Karpas-422 (cell line): Measurements from ENCODE around the gene FHOD3. TPM values are rescaled to one million over a fixed set of nuclear protein-coding genes. Genes with fewer than 3 reads are reported as not detected.
"Not testable (repeated sequence)": the region's sequence is repeated elsewhere in the genome, so short reads cannot be mapped to it uniquely, and the experiment has no call there.

Experiments
- DNase-seq: peaks from one replicate; pipeline ENCODE4 v3.0.0-alpha.2; 2015
- H2AFZ ChIP-seq: fragments of 200-600 bp; sonication (generic); 2 replicates; pipeline ENCODE4 v1.6.1; 2014; ENCODE audit warnings: antibody characterized with exemption, low read length, mixed read lengths
- H3K27ac ChIP-seq: fragments of 200-600 bp; sonication (generic); 2 replicates; pipeline ENCODE4 v1.5.1; 2014; ENCODE audit warnings: mild to moderate bottlenecking, low read length, moderate library complexity
- H3K27me3 ChIP-seq: fragments of 200-600 bp; sonication (generic); 2 replicates; pipeline ENCODE4 v1.6.1; 2014; ENCODE audit warnings: low read length, mixed read lengths
- H3K36me3 ChIP-seq: fragments of 200-600 bp; sonication (generic); 2 replicates; pipeline ENCODE4 v1.6.1; 2014; ENCODE audit warnings: low read length, mixed read lengths; ENCODE audit not compliant: insufficient read depth
- H3K4me1 ChIP-seq: fragments of 200-600 bp; sonication (generic); 2 replicates; pipeline ENCODE4 v1.6.1; 2014; ENCODE audit warnings: mild to moderate bottlenecking, low read length, mixed read lengths
- H3K4me2 ChIP-seq: fragments of 200-600 bp; sonication (generic); 2 replicates; pipeline ENCODE4 v1.6.1; 2014; ENCODE audit warnings: low read length, low read depth, mild to moderate bottlenecking; ENCODE audit not compliant: poor library complexity, severe bottlenecking
- H3K4me3 ChIP-seq: fragments of 200-600 bp; sonication (generic); 2 replicates; pipeline ENCODE4 v1.5.1; 2014; ENCODE audit warnings: mild to moderate bottlenecking, antibody characterized with exemption, low read length, mixed read lengths
- H3K79me2 ChIP-seq: fragments of 200-600 bp; sonication (generic); 2 replicates; pipeline ENCODE4 v1.6.1; 2014; ENCODE audit warnings: mild to moderate bottlenecking, low read length, mixed read lengths
- H3K9ac ChIP-seq: fragments of 200-600 bp; sonication (generic); 2 replicates; pipeline ENCODE4 v1.6.0; 2014; ENCODE audit warnings: low read length
- H3K9me2 ChIP-seq: fragments of 200-600 bp; sonication (generic), shearing (Covaris generic); replicated peaks from 2 replicates; pipeline ENCODE4 v1.6.0; 2014; ENCODE audit warnings: mild to moderate bottlenecking, low read length, moderate library complexity; ENCODE audit not compliant: insufficient read depth
- H3K9me3 ChIP-seq: fragments of 300-700, 200-600 bp; sonication (generic); 2 replicates; pipeline ENCODE4 v1.6.1; 2014; ENCODE audit warnings: low read length, mixed read lengths
- H4K20me1 ChIP-seq: fragments of 200-600 bp; sonication (generic); 2 replicates; pipeline ENCODE4 v1.6.1; 2014; ENCODE audit warnings: mild to moderate bottlenecking, antibody characterized with exemption, low read length, low read depth; ENCODE audit not compliant: insufficient read depth
- total RNA-seq: library from RNA; depleted of rRNA; stranded (reverse); fragments of >200 nt; shearing (Covaris generic); gene quantifications from 2 replicates; pipeline ENCODE4 v1.2.3, GENCODE V29; 2014; ENCODE audit warnings: low replicate concordance

FHOD3 gene
- total RNA-seq, 1 experiment from 2014 or later = 26.6 TPM

DNA sequence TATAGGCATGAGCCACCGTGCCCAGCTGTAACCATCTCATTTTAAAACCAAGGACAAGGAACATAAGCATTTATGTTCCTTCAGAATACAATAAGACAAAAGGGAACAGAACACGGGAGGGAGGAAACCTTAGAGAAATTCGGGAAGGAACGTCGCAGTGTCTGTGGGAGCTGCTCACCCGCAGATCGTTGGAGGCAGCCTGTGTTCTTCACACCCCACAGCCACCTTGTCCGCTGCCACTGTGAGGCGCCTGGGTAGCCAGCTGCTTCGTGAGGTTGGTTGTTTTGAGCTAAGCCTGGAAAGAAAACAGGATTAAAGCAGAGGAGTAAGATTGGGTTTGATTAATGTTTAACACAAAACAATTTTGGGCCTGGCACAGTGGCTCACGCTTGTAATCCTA, 250.0 kb downstream of the FHOD3 start:
- Histone ChIP-seq H3K79me2 (no peaks in the 10 kb centered on the region), H3K4me3 (no peak overlapping the region), H3K4me1 (no peaks in the 10 kb centered on the region), H3K9me3 (no peaks in the 10 kb centered on the region), H3K36me3 (no peaks in the 10 kb centered on the region), H2AFZ (no peak overlapping the region), H3K9ac (no peak overlapping the region), H3K27ac (no peak overlapping the region), H3K27me3 (no peaks in the 10 kb centered on the region), H4K20me1 (no peaks in the 10 kb centered on the region), H3K9me2 (no peaks in the 10 kb centered on the region), H3K4me2 (no peak overlapping the region)
- no peak for DNase-seq

DNA sequence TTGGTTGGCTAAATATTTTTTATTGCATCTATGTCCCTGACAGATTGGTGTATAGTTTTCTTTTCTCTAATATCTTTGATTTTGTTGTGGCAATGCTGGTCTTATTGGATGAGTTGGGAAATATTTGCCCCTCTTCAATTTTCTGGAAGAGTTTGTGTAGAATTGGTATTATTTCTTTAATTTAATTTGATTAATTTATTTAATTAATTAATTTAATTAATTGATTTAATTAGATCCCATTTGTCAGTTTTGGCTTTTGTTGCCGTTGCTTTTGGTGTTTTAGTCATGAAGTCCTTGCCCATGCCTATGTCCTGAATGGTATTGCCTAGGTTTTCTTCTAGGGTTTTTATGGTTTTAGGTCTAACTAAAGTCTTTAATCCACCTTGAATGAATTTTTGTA, 253.8 kb downstream of the FHOD3 start:
- not testable (repeated sequence) for H4K20me1 ChIP-seq, H3K4me3 ChIP-seq, H3K9me2 ChIP-seq, H3K27ac ChIP-seq, H3K9me3 ChIP-seq, DNase-seq, H3K27me3 ChIP-seq, H3K4me2 ChIP-seq, H3K9ac ChIP-seq, H3K36me3 ChIP-seq, H3K4me1 ChIP-seq, H3K79me2 ChIP-seq, H2AFZ ChIP-seq

DNA sequence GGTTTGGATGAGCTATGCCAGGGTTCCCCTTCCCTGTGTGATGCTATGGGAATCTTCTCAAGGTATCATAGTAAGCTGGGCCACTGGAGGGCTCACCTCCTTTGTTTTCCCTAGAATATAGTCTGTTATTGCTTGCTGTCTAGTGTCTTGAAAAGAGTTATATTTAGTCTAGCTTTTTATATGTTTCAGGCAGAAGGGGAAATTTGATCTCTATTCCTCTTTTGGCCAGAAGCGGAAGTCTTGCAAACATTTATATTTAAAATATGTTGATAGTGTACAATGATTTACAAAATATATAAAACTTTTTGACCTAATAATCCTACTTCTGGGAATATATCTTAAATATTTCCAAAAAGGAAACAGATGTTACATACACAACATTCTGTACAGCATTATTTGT, 260.7 kb downstream of the FHOD3 start:
- no peaks in the 10 kb centered on the region for H3K27me3 ChIP-seq
- DNase-seq = no peak
- H3K9ac ChIP-seq = no peak overlapping the region
- no peak overlapping the region for H3K4me3 ChIP-seq
- no peaks in the 10 kb centered on the region for H3K79me2 ChIP-seq
- H3K4me2 ChIP-seq = no peak overlapping the region
- H3K9me3 ChIP-seq = no peaks in the 10 kb centered on the region
- no peaks in the 10 kb centered on the region for H4K20me1 ChIP-seq
- no peak overlapping the region for H3K27ac ChIP-seq
- peaks cover 8% of the 10 kb centered on the region for H3K4me1 ChIP-seq
- no peaks in the 10 kb centered on the region for H3K9me2 ChIP-seq
- no peaks in the 10 kb centered on the region for H3K36me3 ChIP-seq
- no peak overlapping the region for H2AFZ ChIP-seq

DNA sequence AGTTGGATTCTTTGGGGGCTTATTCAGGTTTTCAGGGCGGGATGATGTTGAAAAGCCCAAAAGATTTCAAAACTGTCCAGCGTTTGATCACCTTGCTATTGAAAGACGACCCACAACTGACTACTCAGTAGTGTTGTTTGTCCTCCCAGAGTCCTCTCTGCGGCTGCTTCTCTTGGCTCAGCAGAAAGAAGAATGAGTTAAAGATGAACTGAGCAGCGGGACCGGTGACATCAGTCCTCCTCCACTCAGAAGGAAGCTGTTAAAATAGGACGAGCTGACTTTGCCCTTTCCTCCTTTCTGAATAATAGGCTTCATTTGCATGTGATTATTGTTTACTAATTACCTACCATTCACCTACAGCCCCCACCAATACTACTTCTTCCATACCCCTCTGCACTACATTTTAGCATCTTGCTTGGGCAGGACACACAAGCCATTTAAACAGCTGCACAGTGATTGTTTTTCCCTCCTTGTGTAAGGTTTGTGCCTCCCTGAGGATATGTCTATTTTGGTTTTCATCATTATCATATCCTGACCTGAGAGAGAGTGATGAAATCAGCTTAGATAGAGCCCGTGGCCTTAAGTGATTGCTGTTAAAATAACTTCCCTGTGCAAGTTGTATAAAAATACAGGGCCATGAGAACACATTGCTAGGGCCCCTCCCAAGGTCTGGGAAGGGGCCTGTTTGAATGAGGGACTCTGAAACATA, 261.8 kb downstream of the FHOD3 start:
- Histone ChIP-seq H3K9me3 (no peaks in the 10 kb centered on the region), H3K27ac (no peak overlapping the region), H3K36me3 (no peaks in the 10 kb centered on the region), H3K4me2 (no peak overlapping the region), H2AFZ (no peak overlapping the region), H3K4me1 (peaks cover 8% of the 10 kb centered on the region), H3K79me2 (no peaks in the 10 kb centered on the region), H3K9me2 (no peaks in the 10 kb centered on the region), H3K27me3 (no peaks in the 10 kb centered on the region), H4K20me1 (no peaks in the 10 kb centered on the region), H3K4me3 (no peak overlapping the region), H3K9ac (no peak overlapping the region)
- no peak for DNase-seq

DNA sequence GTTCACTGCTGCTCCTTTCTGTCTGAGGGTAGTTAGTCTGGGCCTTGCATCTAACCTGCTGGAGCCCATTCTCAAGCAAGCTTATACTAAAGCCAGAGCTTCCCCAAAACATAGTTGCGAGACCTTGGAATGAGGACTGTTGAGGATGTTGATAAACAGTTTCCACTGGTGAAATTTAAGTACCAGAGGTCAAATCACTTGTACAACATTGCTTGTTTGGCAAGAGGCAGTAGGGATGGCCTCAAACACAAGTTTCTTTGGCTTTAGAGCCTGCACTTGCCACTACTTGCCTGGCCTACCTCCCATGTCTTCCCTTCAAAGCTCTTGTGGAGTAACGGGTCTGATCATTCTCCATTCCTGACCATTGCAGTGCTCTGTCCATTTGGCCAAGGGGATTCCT, 262.7 kb downstream of the FHOD3 start:
- H3K27ac ChIP-seq = no peak overlapping the region
- no peak overlapping the region for H3K9ac ChIP-seq
- no peak for DNase-seq
- no peaks in the 10 kb centered on the region for H3K36me3 ChIP-seq
- no peaks in the 10 kb centered on the region for H4K20me1 ChIP-seq
- H3K27me3 ChIP-seq = no peaks in the 10 kb centered on the region
- H2AFZ ChIP-seq = no peak overlapping the region
- no peaks in the 10 kb centered on the region for H3K9me3 ChIP-seq
- H3K4me3 ChIP-seq = no peak overlapping the region
- no peaks in the 10 kb centered on the region for H3K79me2 ChIP-seq
- H3K9me2 ChIP-seq = no peaks in the 10 kb centered on the region
- H3K4me2 ChIP-seq = no peak overlapping the region
- peaks cover 13% of the 10 kb centered on the region for H3K4me1 ChIP-seq

DNA sequence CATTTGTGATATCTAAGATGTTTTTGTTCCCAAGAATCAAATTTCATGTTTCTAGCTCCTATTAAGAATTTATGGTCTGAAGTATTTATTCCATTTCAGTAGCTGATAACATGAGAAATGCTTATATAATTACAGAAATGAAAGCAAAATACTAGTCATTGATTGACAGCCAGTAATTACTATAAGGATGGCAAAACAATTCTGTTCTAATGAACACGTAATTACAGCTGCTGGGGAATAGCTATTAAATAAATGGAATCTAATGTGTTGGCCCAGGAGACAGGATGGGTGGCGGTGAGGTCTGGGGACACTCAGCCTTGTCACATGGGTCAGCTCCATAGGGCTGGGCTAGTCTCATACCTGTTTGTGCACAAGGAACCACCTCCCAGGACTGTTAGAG, 263.5 kb downstream of the FHOD3 start:
- no peak overlapping the region for H3K9ac ChIP-seq
- no peak overlapping the region for H3K4me3 ChIP-seq
- no peaks in the 10 kb centered on the region for H4K20me1 ChIP-seq
- H3K27me3 ChIP-seq = no peaks in the 10 kb centered on the region
- no peak overlapping the region for H3K4me2 ChIP-seq
- no peak for DNase-seq
- H3K9me2 ChIP-seq = no peaks in the 10 kb centered on the region
- H3K36me3 ChIP-seq = no peaks in the 10 kb centered on the region
- no peak overlapping the region for H2AFZ ChIP-seq
- H3K9me3 ChIP-seq = no peaks in the 10 kb centered on the region
- H3K27ac ChIP-seq = no peak overlapping the region
- no peaks in the 10 kb centered on the region for H3K79me2 ChIP-seq
- H3K4me1 ChIP-seq = peaks cover 13% of the 10 kb centered on the region

DNA sequence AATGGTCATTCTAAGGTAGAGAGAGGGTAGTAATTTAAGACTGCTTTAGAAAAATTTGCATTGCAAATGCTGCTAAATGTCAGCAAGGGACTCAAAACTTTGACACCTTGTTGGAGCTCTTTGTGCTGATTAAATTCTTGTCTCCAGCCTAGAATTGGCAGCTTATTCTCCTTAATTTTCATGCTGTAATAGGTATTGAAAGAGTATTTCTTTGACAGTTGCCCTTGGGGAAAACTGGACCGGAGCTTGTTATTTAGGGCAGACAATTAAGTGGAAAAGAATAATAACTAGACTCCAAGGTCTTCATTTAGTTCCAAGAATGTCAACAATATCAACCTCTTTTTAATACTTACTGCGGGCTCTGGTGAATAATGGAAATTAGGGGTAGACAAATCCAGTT, 267.3 kb downstream of the FHOD3 start:
- DNase-seq = no peak
- Histone ChIP-seq H3K9me3 (no peaks in the 10 kb centered on the region), H3K36me3 (no peaks in the 10 kb centered on the region), H3K4me1 (peaks cover 6% of the 10 kb centered on the region), H4K20me1 (no peaks in the 10 kb centered on the region), H3K27ac (no peak overlapping the region), H3K27me3 (no peaks in the 10 kb centered on the region), H3K4me2 (no peak overlapping the region), H2AFZ (no peak overlapping the region), H3K79me2 (no peaks in the 10 kb centered on the region), H3K9ac (no peak overlapping the region), H3K9me2 (no peaks in the 10 kb centered on the region), H3K4me3 (no peak overlapping the region)

DNA sequence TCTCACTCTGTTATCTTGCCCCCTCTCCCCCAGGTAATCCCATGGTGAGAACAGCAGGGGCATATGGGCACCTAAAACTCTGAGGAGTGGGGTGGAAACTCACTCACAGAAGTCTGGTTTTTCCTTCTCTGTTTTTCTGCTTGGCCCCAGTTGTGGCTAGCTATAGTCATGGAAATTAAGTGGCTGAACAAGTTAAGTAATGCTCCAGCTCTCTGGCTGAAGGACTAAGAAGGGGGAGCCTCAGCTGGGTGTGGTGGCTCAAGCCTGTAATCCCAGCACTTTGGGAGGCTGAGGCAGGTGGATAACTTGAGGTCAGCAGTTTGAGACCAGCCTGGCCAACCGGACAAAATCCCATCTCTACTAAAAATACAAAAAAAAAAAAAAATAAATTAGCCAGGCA, 270.3 kb downstream of the FHOD3 start:
- H3K27ac ChIP-seq = no peak overlapping the region
- no peak for DNase-seq
- no peaks in the 10 kb centered on the region for H3K36me3 ChIP-seq
- no peaks in the 10 kb centered on the region for H3K9me3 ChIP-seq
- H3K79me2 ChIP-seq = no peaks in the 10 kb centered on the region
- no peaks in the 10 kb centered on the region for H3K9me2 ChIP-seq
- H3K27me3 ChIP-seq = no peaks in the 10 kb centered on the region; the same call in 1 of the 2 replicates
- no peak overlapping the region for H3K4me2 ChIP-seq
- H4K20me1 ChIP-seq = no peaks in the 10 kb centered on the region
- H3K9ac ChIP-seq = no peak overlapping the region
- H3K4me3 ChIP-seq = no peak overlapping the region
- no peak overlapping the region for H2AFZ ChIP-seq
- peaks cover 6% of the 10 kb centered on the region for H3K4me1 ChIP-seq
